GM18507 (cell line): ENCODE results near the gene ADAMTSL2.

ENCODE experiments used
- DNase-seq: peaks from one replicate; pipeline ENCODE4 v3.0.0; 2011; ENCODE audit warnings: low read depth; ENCODE audit not compliant: insufficient read length; ENCODE audit errors: extremely low spot score
- FAIRE-seq: peaks from 2 replicates; lab custom pipeline; 2011; peaks lifted over from hg19 to GRCh38; lab: Jason Lieb, UNC

ADAMTSL2 gene

GRCh38 chr9:133594310-133594709 is 59.8 kb downstream of the ADAMTSL2 start:
- no peak for DNase-seq

GRCh38 chr9:133595910-133596309 is 61.4 kb downstream of the ADAMTSL2 start:
- no peak for FAIRE-seq
- no peak for DNase-seq

More at GRCh38 chr9:133594310-133594709, 59.8 kb downstream of the ADAMTSL2 start:
- no peak for FAIRE-seq

GRCh38 chr9:133597316-133597957 is 62.9 kb downstream of the ADAMTSL2 start:
- no peak for DNase-seq
- no peak for FAIRE-seq

GRCh38 chr9:133598978-133599377 is 64.5 kb downstream of the ADAMTSL2 start:
- no peak for FAIRE-seq
- no peak for DNase-seq

- no peak for DNase-seq
- no peak for FAIRE-seq
Measured at GRCh38 chr9:133599470-133600173, 65.1 kb downstream of the ADAMTSL2 start.

GRCh38 chr9:133600739-133601138 is 66.2 kb downstream of the ADAMTSL2 start:
- DNase-seq (no peak), FAIRE-seq (no peak)

- FAIRE-seq (no peak), DNase-seq (no peak)
Measured at GRCh38 chr9:133601746-133602145, 67.2 kb downstream of the ADAMTSL2 start.

GRCh38 chr9:133602277-133602676 is 67.8 kb downstream of the ADAMTSL2 start:
- FAIRE-seq (no peak), DNase-seq (no peak)

- no peak for DNase-seq
- no peak for FAIRE-seq
Measured at GRCh38 chr9:133603135-133603927, 68.8 kb downstream of the ADAMTSL2 start.

- DNase-seq: no peak
- FAIRE-seq: no peak
Measured at GRCh38 chr9:133604214-133604613, 69.7 kb downstream of the ADAMTSL2 start.

GRCh38 chr9:133604856-133605255 is 70.4 kb downstream of the ADAMTSL2 start:
- no peak for FAIRE-seq

GRCh38 chr9:133605446-133605845 is 70.9 kb downstream of the ADAMTSL2 start:
- FAIRE-seq (no peak), DNase-seq (no peak)

More at GRCh38 chr9:133604856-133605255, 70.4 kb downstream of the ADAMTSL2 start:
- DNase-seq: no peak

- DNase-seq (no peak), FAIRE-seq (no peak)
Measured at GRCh38 chr9:133605856-133606707, 71.6 kb downstream of the ADAMTSL2 start.

- FAIRE-seq: no peak
- no peak for DNase-seq
Measured at GRCh38 chr9:133606708-133607025, 72.2 kb downstream of the ADAMTSL2 start.

- FAIRE-seq: no peak
- DNase-seq: no peak
Measured at GRCh38 chr9:133607381-133607780, 72.9 kb downstream of the ADAMTSL2 start.

- no peak for DNase-seq
- FAIRE-seq: no peak
Measured at GRCh38 chr9:133607976-133608375, 73.5 kb downstream of the ADAMTSL2 start.

- no peak for DNase-seq
- FAIRE-seq: no peak
Measured at GRCh38 chr9:133608382-133608781, 73.9 kb downstream of the ADAMTSL2 start.

- no peak for FAIRE-seq
- DNase-seq: no peak
Measured at GRCh38 chr9:133608889-133609288, 74.4 kb downstream of the ADAMTSL2 start.

- no peak for FAIRE-seq
- no peak for DNase-seq
Measured at GRCh38 chr9:133609311-133610098, 75.0 kb downstream of the ADAMTSL2 start, which contains the start of gene FAM163B. TSS of gene FAM163B (minus strand) at chr9:133609389. CDS start at chr9:133580223, 29,166 bp downstream.
